Upper lobe of right lung (tissue), 1 donor: ENCODE measurements around the gene PROK2. TPM values are rescaled to one million over a fixed set of nuclear protein-coding genes. Genes with fewer than 3 reads are reported as not detected.

Experiments
- ATAC-seq: fragments of 200-7000 bp; cut with Tn5 transposase; one replicate; pipeline ENCODE4 v1.9.1; 2020; ENCODE audit warnings: mild to moderate bottlenecking, moderate library complexity
- DNase-seq: peaks from one replicate; pipeline ENCODE4 v3.0.0-alpha.2; 2020
- H3K27ac ChIP-seq: fragments of 200-600 bp; one replicate; pipeline ENCODE4 v1.8.0; 2022
- H3K27me3 ChIP-seq: fragments of 200-600 bp; one replicate; pipeline ENCODE4 v1.8.0; 2022; ENCODE audit warnings: mild to moderate bottlenecking
- H3K36me3 ChIP-seq: fragments of 200-600 bp; one replicate; pipeline ENCODE4 v1.8.0; 2022
- H3K4me1 ChIP-seq: fragments of 200-600 bp; one replicate; pipeline ENCODE4 v1.8.0; 2022
- H3K4me3 ChIP-seq: fragments of 200-600 bp; one replicate; pipeline ENCODE4 v1.8.0; 2022; ENCODE audit warnings: mild to moderate bottlenecking
- H3K9me3 ChIP-seq: fragments of 200-600 bp; one replicate; pipeline ENCODE4 v1.8.0; 2022
- intact Hi-C: fragments of 100-400 bp; cut with DNase I; formaldehyde crosslinking; loops from one replicate; pipeline ENCODE4 v1.11.0; 2022
- total RNA-seq: library from RNA; stranded (reverse); fragmentation: NEBNext Ultra II Directional; extraction: Animal tissue kit (Norgen Biotek cat#: 25700); gene quantifications from one replicate; pipeline ENCODE4 v1.2.1, GENCODE V29; 2021
- TF ChIP-seq, protein P1 (sequence below): fragments of 200-600 bp; IDR thresholded peaks from one replicate; pipeline ENCODE4 v1.8.0; 2022; ENCODE audit warnings: antibody characterized with exemption
- donor health status: DM: no; HTN: yes; CAD: no; lungs with severe emphysema.

The PROK2 gene
- total RNA-seq, 1 donor from 2014 or later = 4.1 TPM

- TF ChIP-seq, protein P1, sequence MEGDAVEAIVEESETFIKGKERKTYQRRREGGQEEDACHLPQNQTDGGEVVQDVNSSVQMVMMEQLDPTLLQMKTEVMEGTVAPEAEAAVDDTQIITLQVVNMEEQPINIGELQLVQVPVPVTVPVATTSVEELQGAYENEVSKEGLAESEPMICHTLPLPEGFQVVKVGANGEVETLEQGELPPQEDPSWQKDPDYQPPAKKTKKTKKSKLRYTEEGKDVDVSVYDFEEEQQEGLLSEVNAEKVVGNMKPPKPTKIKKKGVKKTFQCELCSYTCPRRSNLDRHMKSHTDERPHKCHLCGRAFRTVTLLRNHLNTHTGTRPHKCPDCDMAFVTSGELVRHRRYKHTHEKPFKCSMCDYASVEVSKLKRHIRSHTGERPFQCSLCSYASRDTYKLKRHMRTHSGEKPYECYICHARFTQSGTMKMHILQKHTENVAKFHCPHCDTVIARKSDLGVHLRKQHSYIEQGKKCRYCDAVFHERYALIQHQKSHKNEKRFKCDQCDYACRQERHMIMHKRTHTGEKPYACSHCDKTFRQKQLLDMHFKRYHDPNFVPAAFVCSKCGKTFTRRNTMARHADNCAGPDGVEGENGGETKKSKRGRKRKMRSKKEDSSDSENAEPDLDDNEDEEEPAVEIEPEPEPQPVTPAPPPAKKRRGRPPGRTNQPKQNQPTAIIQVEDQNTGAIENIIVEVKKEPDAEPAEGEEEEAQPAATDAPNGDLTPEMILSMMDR = no peak
- Histone ChIP-seq H3K4me1 (no peaks in the 10 kb centered on the region), H3K27me3 (peaks cover 21% of the 10 kb centered on the region), H3K9me3 (no peaks in the 10 kb centered on the region), H3K27ac (no peak within 1 kb of the TSS), H3K36me3 (no peaks in the 10 kb centered on the region), H3K4me3 (peak within 1 kb of the TSS; percentile 43)
- DNase-seq = peak; percentile 70
- intact Hi-C loops = no loop called here
- ATAC-seq = peak; percentile 72
Observed at GRCh38 chr3:71753701-71754609, 31.0 kb downstream of the PROK2 start, which contains the start of gene GPR27. TSS of gene GPR27 (plus strand) at chr3:71753855. CDS start at chr3:71754050, 195 bp downstream.

- intact Hi-C loops = no loop called here
- DNase-seq (no peak), ATAC-seq (no peak)
- Histone ChIP-seq H3K9me3 (no peaks in the 10 kb centered on the region), H3K4me3 (peak overlapping the region; percentile 43), H3K4me1 (no peaks in the 10 kb centered on the region), H3K27me3 (peaks cover 21% of the 10 kb centered on the region), H3K36me3 (no peaks in the 10 kb centered on the region), H3K27ac (no peak overlapping the region)
- TF ChIP-seq, protein P1 = no peak
Observed at GRCh38 chr3:71752831-71753700, 31.9 kb downstream of the PROK2 start.

GRCh38 chr3:71751602-71752001 lies 33.3 kb downstream of the PROK2 start:
- H3K27me3 ChIP-seq = peaks cover 21% of the 10 kb centered on the region
- TF ChIP-seq, protein P1 = no peak
- H3K4me3 ChIP-seq = no peak overlapping the region
- DNase-seq (no peak), ATAC-seq (no peak)
- no peak overlapping the region for H3K27ac ChIP-seq
- H3K9me3 ChIP-seq = no peaks in the 10 kb centered on the region
- no peaks in the 10 kb centered on the region for H3K4me1 ChIP-seq
- intact Hi-C loops = no loop called here
- H3K36me3 ChIP-seq = no peaks in the 10 kb centered on the region

- ATAC-seq (no peak), DNase-seq (no peak)
- Histone ChIP-seq H3K4me3 (no peak overlapping the region), H3K4me1 (no peaks in the 10 kb centered on the region), H3K27ac (no peak overlapping the region), H3K27me3 (no peaks in the 10 kb centered on the region), H3K9me3 (peaks cover 20% of the 10 kb centered on the region), H3K36me3 (no peaks in the 10 kb centered on the region)
- intact Hi-C loops = no loop called here
- TF ChIP-seq, protein P1 = no peak
Observed at GRCh38 chr3:71744738-71745137, 40.2 kb downstream of the PROK2 start.

DNA sequence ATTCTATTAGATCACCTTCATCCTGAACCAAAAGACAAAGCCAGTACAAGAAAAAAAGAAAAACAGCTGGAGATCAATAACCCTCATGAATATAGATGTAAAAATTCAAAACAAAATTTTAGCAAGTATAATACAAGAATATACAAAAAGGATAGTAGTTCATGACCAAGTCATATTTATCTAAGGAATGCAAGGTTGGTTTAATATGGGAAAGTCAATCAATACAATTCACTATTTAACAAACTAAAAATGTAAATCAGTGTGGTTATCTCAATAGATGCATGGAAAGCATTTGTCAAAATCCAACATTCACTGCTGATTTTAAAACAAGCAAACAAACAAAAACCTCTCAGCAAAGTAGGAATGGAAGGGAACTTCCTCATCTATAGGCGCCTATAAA lies 42.3 kb downstream of the PROK2 start:
- no peak overlapping the region for H3K4me3 ChIP-seq

More for the DNA sequence above, 42.3 kb downstream of the PROK2 start:
- intact Hi-C loops = no loop called here
- H3K9me3 ChIP-seq = peaks cover 20% of the 10 kb centered on the region
- H3K36me3 ChIP-seq = no peaks in the 10 kb centered on the region
- TF ChIP-seq, protein P1 = no peak
- no peaks in the 10 kb centered on the region for H3K27me3 ChIP-seq
- DNase-seq (no peak), ATAC-seq (no peak)
- no peaks in the 10 kb centered on the region for H3K4me1 ChIP-seq
- H3K27ac ChIP-seq = no peak overlapping the region
